Nephron progenitor cell (in vitro differentiated cells): ENCODE data around the gene GLUD1.
"Not testable (repeated sequence)": the region's sequence is repeated elsewhere in the genome, so short reads cannot be mapped to it uniquely, and the experiment has no call there.

Experiments
- DNase-seq: peaks from one replicate; pipeline ENCODE4 v3.0.0; 2021
- H3K27ac Mint-ChIP-seq: 2 replicates; pipeline ENCODE4 v1.8.0; 2021; ENCODE audit warnings: mild to moderate bottlenecking, moderate library complexity, mixed read lengths
- H3K27me3 Mint-ChIP-seq: 2 replicates; pipeline ENCODE4 v1.8.0; 2021; ENCODE audit warnings: mild to moderate bottlenecking, low read depth, mixed read lengths; ENCODE audit not compliant: poor library complexity
- H3K36me3 Mint-ChIP-seq: 2 replicates; pipeline ENCODE4 v1.8.0; 2021; ENCODE audit warnings: low read depth, mixed read lengths
- H3K4me1 Mint-ChIP-seq: 2 replicates; pipeline ENCODE4 v1.8.0; 2021; ENCODE audit warnings: mixed read lengths
- H3K4me3 Mint-ChIP-seq: 2 replicates; pipeline ENCODE4 v1.8.0; 2021; ENCODE audit warnings: mild to moderate bottlenecking, moderate library complexity, mixed read lengths
- H3K9me3 Mint-ChIP-seq: 2 replicates; pipeline ENCODE4 v1.8.0; 2021; ENCODE audit warnings: mild to moderate bottlenecking, moderate library complexity, mixed read lengths
- TF ChIP-seq, protein P1 (sequence below): fragments of 200-600 bp; sonication (generic); IDR thresholded peaks from 2 replicates; pipeline ENCODE4 v1.5.0; 2021; ENCODE audit warnings: antibody characterized with exemption

The GLUD1 gene

DNA sequence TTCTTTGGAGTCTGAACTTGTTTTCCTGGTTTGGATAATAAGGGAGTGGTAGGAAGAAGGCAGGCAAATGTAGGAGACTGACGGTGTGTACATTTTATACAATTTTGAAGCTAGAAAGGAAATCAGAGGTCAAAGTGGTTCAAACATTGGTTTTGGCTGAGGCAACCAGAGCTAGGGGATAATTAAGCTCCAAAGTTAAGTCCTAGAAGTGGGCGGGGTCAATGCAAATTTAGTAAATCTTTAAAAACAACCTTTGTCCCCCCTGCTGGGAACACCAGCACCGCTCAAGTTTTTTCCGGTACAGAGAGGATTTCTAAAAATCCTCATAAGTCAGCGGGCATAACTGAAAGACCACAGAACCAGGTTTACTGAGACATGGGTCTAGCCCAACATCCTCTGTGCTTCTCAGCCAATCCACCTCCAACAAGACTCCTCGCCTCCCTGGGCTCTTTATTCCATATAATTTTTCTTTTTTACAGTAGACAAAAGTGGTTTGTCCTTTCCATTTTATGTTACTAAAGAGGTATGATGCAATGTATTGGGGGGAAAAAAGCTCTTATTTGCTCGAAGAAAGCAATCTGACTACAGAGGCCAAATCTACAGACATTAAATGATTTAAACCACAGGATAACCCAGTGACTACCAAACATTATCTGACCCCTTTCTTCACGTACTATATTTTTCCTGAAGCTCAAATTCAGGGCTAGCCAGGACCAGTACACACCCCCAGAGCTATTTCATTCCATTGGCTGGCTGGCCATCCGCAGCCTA lies 1.6 kb downstream of the GLUD1 start:
- Mint-ChIP-seq H3K36me3 (peaks cover 21% of the 10 kb centered on the region), H3K4me3 (peak overlapping the region; percentile 91), H3K27me3 (no peaks in the 10 kb centered on the region), H3K27ac (no peak overlapping the region), H3K4me1 (peaks cover 46% of the 10 kb centered on the region), H3K9me3 (peaks cover 3% of the 10 kb centered on the region)
- TF ChIP-seq, protein P1, sequence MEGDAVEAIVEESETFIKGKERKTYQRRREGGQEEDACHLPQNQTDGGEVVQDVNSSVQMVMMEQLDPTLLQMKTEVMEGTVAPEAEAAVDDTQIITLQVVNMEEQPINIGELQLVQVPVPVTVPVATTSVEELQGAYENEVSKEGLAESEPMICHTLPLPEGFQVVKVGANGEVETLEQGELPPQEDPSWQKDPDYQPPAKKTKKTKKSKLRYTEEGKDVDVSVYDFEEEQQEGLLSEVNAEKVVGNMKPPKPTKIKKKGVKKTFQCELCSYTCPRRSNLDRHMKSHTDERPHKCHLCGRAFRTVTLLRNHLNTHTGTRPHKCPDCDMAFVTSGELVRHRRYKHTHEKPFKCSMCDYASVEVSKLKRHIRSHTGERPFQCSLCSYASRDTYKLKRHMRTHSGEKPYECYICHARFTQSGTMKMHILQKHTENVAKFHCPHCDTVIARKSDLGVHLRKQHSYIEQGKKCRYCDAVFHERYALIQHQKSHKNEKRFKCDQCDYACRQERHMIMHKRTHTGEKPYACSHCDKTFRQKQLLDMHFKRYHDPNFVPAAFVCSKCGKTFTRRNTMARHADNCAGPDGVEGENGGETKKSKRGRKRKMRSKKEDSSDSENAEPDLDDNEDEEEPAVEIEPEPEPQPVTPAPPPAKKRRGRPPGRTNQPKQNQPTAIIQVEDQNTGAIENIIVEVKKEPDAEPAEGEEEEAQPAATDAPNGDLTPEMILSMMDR, result no peak
- no peak for DNase-seq

DNA sequence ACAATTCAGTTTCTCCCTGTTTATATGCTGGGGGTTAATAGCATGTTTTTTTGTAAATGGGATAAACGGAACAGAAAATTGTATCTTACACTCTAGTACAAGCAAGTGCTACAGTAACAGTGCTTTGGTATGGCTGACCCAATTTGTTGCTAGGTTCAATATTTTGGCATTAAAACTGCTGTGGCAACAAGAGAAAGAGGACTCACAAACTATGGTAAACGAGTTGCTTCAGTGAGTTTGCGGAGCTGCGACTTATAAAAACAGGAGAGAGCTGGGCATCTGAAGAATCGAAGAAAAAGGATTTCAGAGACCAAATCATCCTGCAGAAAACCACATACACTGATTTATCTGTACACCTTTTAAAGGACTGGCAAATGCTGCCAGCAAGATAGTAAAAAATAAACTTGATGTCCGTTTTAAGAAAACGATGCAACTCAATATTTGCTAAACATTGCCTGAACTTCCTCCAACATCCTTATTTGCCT lies 2.2 kb downstream of the GLUD1 start:
- TF ChIP-seq, protein P1, result no peak
- Mint-ChIP-seq H3K9me3 (peaks cover 3% of the 10 kb centered on the region), H3K4me1 (peaks cover 46% of the 10 kb centered on the region), H3K4me3 (peak overlapping the region; percentile 91), H3K27me3 (no peaks in the 10 kb centered on the region), H3K36me3 (peaks cover 21% of the 10 kb centered on the region), H3K27ac (no peak overlapping the region)
- DNase-seq, result no peak

DNA sequence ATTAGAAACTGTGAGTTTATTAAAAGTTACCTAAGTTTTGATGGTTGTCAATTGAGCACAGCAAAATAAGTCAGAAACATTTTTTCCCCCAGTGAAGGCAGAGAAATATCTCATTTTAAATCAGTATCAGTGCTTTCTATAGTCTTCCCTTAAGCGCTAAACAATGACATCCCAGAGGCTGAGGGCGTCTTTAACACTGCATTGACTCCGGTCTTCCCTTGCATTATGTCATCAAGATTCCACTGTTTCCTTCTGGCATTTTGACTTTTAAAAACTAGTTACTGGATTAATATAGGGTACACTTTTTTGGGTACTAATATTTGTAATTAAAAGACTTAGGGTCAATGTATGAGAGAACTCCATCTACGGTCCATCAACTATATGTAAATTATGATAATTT lies 3.9 kb downstream of the GLUD1 start:
- no peaks in the 10 kb centered on the region for H3K27me3 Mint-ChIP-seq
- no peak overlapping the region for H3K27ac Mint-ChIP-seq
- peak overlapping the region; percentile 91 for H3K4me3 Mint-ChIP-seq
- peaks cover 2% of the 10 kb centered on the region for H3K9me3 Mint-ChIP-seq
- H3K36me3 Mint-ChIP-seq, result peaks cover 27% of the 10 kb centered on the region
- peaks cover 45% of the 10 kb centered on the region for H3K4me1 Mint-ChIP-seq
- TF ChIP-seq, protein P1, result no peak
- no peak for DNase-seq

DNA sequence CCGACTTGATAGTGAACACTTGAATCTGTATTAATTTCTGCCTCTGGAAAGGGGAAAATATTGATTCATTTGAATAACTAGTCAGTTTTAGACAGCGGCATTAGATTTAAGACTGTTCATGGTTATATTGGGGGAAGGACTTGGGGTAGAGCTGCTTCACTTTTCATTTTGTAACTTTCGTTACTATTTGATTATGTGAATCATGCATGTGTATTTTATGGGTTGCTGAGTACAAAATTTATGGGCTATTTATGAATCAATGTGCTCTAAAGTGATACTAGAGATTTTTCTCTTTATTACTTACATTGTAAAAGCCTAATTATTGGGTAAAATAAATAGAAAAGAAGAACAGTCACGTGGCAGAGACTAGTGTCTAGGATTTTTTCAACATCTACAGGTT lies 4.9 kb downstream of the GLUD1 start:
- H3K27me3 Mint-ChIP-seq, result no peaks in the 10 kb centered on the region
- no peak overlapping the region for H3K4me3 Mint-ChIP-seq
- no peak for DNase-seq
- peaks cover 42% of the 10 kb centered on the region for H3K4me1 Mint-ChIP-seq
- no peak overlapping the region for H3K27ac Mint-ChIP-seq
- H3K9me3 Mint-ChIP-seq, result peaks cover 5% of the 10 kb centered on the region
- TF ChIP-seq, protein P1, result no peak
- H3K36me3 Mint-ChIP-seq, result peaks cover 35% of the 10 kb centered on the region

DNA sequence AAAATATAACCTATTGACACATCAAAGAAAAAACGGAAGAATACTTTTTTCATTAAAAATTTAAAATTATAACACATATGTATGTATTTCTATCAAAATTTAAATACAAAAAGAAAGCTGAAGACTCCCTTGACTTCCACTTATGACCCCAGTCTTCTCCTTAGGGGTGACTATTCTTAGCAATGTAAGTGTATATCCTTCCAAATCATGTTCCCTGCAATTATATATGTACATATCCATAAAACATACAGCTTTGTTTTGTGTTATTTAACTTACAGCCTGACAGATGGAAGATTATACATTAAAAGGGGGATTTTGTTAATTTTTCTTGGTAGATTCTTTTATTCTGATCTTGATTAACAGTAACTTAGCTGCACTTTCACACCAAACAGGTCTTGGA lies 9.1 kb downstream of the GLUD1 start:
- H3K9me3 Mint-ChIP-seq, result peaks cover 26% of the 10 kb centered on the region
- H3K4me3 Mint-ChIP-seq, result no peak overlapping the region
- no peak for DNase-seq
- no peak overlapping the region for H3K27ac Mint-ChIP-seq
- peaks cover 62% of the 10 kb centered on the region for H3K36me3 Mint-ChIP-seq
- H3K27me3 Mint-ChIP-seq, result no peaks in the 10 kb centered on the region
- peaks cover 20% of the 10 kb centered on the region for H3K4me1 Mint-ChIP-seq
- TF ChIP-seq, protein P1, result no peak

DNA sequence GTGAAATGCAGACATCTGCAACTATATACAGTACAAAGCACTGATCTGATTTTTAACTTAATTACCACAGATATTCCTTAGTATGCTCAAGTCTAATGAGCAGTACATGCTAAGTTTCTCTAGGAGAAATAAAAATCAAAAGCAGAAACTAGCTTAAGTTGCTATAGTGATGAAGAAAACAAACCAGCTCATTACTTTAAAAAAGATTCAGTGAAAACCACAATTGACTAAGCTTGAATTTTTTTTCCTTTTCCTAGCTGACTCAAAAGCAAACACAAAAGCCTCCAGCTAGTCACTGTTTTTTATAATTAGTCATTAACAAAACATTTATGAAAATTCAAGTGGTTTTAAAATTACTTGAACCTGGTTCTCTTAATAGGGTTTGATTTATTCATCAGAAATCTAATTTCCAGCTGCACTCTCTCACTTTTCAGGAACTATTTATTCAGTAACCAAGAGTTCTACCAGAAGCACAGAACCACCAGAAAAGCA lies 10.3 kb downstream of the GLUD1 start:
- H3K27me3 Mint-ChIP-seq, H3K4me3 Mint-ChIP-seq, H3K27ac Mint-ChIP-seq, DNase-seq: not testable (repeated sequence)
- peaks cover 12% of the 10 kb centered on the region for H3K4me1 Mint-ChIP-seq
- H3K36me3 Mint-ChIP-seq, result peaks cover 71% of the 10 kb centered on the region
- peaks cover 37% of the 10 kb centered on the region for H3K9me3 Mint-ChIP-seq

DNA sequence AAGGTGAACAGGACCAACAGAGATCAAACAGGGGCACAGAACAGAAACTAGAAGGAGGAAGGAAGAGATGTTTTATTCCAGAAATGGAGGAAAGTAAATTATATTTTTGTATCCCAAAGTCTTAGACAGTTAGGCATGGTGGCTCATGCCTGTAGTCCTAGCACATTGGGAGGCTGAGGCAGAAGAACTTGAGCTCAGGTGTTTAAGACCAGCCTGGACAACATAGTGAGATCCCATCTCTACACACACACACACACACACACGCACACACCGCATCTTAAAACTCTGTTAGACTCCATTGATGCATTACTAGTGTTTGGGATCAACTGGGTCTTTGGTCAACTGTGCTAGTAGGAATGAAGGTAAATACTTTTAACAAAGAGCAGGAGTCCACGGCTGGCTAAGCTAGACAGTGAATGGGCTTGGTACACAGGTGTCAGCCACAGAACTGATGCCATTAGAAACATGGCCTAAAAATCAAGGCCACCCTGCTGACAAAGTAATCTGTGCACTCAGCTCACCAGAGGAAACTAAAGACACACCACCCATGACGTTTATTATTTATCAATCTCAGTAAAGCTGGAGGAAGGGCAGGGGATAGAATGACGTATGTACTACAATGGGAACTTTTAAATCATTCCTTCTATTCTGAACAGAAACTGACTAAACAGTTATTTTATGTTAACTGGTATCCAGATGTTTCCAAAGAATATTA lies 10.9 kb downstream of the GLUD1 start:
- peaks cover 77% of the 10 kb centered on the region for H3K36me3 Mint-ChIP-seq
- H3K9me3 Mint-ChIP-seq, result peaks cover 41% of the 10 kb centered on the region
- H3K27ac Mint-ChIP-seq, H3K27me3 Mint-ChIP-seq, H3K4me3 Mint-ChIP-seq, DNase-seq: not testable (repeated sequence)
- peaks cover 12% of the 10 kb centered on the region for H3K4me1 Mint-ChIP-seq

DNA sequence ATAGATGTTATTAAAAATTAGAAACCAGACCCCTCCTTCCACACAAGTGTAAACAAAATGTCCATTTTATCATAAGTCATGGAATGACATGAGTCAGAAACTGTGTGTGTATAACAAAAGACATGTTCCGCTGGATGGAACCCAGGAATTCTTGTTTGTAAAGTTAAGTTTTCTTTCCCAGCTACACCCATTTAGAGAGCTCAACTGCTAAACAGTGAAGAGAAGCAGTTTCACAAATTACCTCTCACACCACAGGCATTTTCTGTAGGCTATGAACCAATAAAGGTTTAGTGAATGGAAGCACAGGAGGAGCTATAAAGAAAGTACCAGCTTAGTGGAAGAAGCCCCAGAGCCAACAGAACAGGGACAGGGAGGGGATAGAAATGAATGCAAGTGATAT lies 12.4 kb downstream of the GLUD1 start:
- not testable (repeated sequence) for H3K27me3 Mint-ChIP-seq, H3K4me3 Mint-ChIP-seq, DNase-seq
- Mint-ChIP-seq H3K36me3 (peaks cover 70% of the 10 kb centered on the region), H3K27ac (peak overlapping the region; percentile 46), H3K9me3 (peaks cover 45% of the 10 kb centered on the region), H3K4me1 (peaks cover 12% of the 10 kb centered on the region)

DNA sequence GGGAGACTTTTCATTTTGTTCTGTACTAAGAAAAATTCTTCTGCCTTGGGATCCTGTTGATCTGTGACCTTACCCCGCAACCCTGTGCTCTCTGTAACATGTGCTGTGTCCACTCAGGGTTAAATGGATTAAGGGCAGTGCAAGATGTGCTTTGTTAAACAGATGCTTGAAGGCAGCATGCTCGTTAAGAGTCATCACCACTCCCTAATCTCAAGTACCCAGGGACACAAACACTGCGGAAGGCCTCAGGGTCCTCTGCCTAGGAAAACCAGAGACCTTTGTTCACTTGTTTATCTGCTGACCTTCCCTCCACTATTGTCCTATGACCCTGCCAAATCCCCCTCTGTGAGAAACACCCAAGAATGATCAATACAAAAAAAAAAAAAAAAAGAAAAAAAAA lies 13.1 kb downstream of the GLUD1 start:
- not testable (repeated sequence) for DNase-seq, H3K4me3 Mint-ChIP-seq, H3K27ac Mint-ChIP-seq, H3K27me3 Mint-ChIP-seq
- H3K36me3 Mint-ChIP-seq, result peaks cover 65% of the 10 kb centered on the region
- H3K9me3 Mint-ChIP-seq, result peaks cover 45% of the 10 kb centered on the region
- peaks cover 12% of the 10 kb centered on the region for H3K4me1 Mint-ChIP-seq
